Activated naive CD8-positive, alpha-beta T cell treated with anti-CD3 and anti-CD28 coated beads, Interleukin-2, amount 10 ng/mL, durations not matched to agents 7 days and 5 days (primary cell): ENCODE data around the gene SMC3. TPM values are rescaled to one million over a fixed set of nuclear protein-coding genes. Genes with fewer than 3 reads are reported as not detected.
A peak's percentile ranks its signal among the peaks of the same experiment; 100 is the strongest.

Experiments used
- ATAC-seq: fragments of 150-1000 bp; cut with Tn5 transposase; one replicate; pipeline ENCODE4 v1.10.0; 2021; ENCODE audit warnings: low read depth, moderate library complexity
- POLR2A ChIA-PET: fragments of 350-600 bp; sonication (Branson Sonifier 250); formaldehyde crosslinking; loops from one replicate; lab custom pipeline; 2021; ENCODE audit warnings: antibody characterized with exemption; lab: Charles Lee
- DNase-seq: peaks from one replicate; pipeline ENCODE4 v3.0.0; 2021
- H3K27ac Mint-ChIP-seq: one replicate; pipeline ENCODE4 v1.8.0; 2022; ENCODE audit warnings: mild to moderate bottlenecking, mixed read lengths
- H3K27me3 Mint-ChIP-seq: one replicate; pipeline ENCODE4 v1.8.0; 2022; ENCODE audit warnings: mild to moderate bottlenecking, moderate library complexity, mixed read lengths
- H3K36me3 Mint-ChIP-seq: one replicate; pipeline ENCODE4 v1.8.0; 2021; ENCODE audit warnings: mild to moderate bottlenecking, mixed read lengths
- H3K4me1 Mint-ChIP-seq: one replicate; pipeline ENCODE4 v1.8.0; 2021; ENCODE audit warnings: mixed read lengths
- H3K4me3 Mint-ChIP-seq: one replicate; pipeline ENCODE4 v1.8.0; 2022; ENCODE audit warnings: mild to moderate bottlenecking, moderate library complexity, mixed read lengths
- H3K9me3 Mint-ChIP-seq: one replicate; pipeline ENCODE4 v1.8.0; 2021; ENCODE audit warnings: mixed read lengths
- total RNA-seq, 2 experiments: library from RNA; stranded (reverse); gene quantifications; one replicate each; pipeline ENCODE4 v1.2.3, GENCODE V29; 2021

The SMC3 gene
- total RNA-seq, 2 experiments from 2014 or later: 66.5 to 67.7 TPM

- ATAC-seq (no peak), DNase-seq (no peak)
- Mint-ChIP-seq H3K4me1 (peaks cover 7% of the 10 kb centered on the region), H3K27ac (no peak overlapping the region), H3K4me3 (no peak overlapping the region), H3K9me3 (no peaks in the 10 kb centered on the region), H3K36me3 (peaks cover 1% of the 10 kb centered on the region), H3K27me3 (peaks cover 52% of the 10 kb centered on the region)
- POLR2A ChIA-PET: no interaction called here
Measured at GRCh38 chr10:110553905-110554304, 13.6 kb upstream of the SMC3 start.

GRCh38 chr10:110556296-110556695 lies 11.2 kb upstream of the SMC3 start:
- DNase-seq (no peak), ATAC-seq (no peak)
- peaks cover 51% of the 10 kb centered on the region for H3K27me3 Mint-ChIP-seq
- no peak overlapping the region for H3K27ac Mint-ChIP-seq
- POLR2A ChIA-PET: no interaction called here
- H3K9me3 Mint-ChIP-seq: no peaks in the 10 kb centered on the region
- no peak overlapping the region for H3K4me3 Mint-ChIP-seq
- peaks cover 1% of the 10 kb centered on the region for H3K36me3 Mint-ChIP-seq
- peaks cover 7% of the 10 kb centered on the region for H3K4me1 Mint-ChIP-seq

GRCh38 chr10:110556969-110557601 lies 10.4 kb upstream of the SMC3 start:
- Mint-ChIP-seq H3K4me1 (peaks cover 7% of the 10 kb centered on the region), H3K36me3 (peaks cover 1% of the 10 kb centered on the region), H3K9me3 (no peaks in the 10 kb centered on the region), H3K4me3 (peak overlapping the region; percentile 48), H3K27ac (no peak overlapping the region), H3K27me3 (peaks cover 50% of the 10 kb centered on the region)
- POLR2A ChIA-PET: interaction anchor here (0.7 kb wide), 2 partner anchors 17 to 53 kb away, joined by 5 to 6 read pairs; no protein-coding TSS in a partner anchor
- ATAC-seq (peak; percentile 86), DNase-seq (peak; percentile 51)

DNA sequence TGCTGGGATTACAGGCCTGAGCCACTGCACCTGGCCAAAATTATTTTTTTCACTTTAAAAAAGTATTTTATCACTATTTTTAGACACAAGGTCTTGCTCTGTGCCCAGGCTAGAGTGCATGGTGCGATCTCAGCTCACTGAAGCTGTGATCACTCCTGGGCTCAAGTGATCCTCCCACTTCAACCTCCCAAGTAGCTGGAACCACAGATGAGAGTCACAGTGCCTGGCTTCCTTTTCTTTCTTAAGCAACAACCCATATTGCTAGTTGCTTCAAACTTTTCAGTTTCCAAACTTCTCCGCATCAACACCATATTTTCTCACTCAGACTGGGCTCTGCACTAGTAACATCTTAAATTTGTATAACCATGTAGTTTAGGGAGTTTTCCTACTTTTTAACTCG lies 9.5 kb upstream of the SMC3 start:
- no peak overlapping the region for H3K4me3 Mint-ChIP-seq
- DNase-seq (no peak), ATAC-seq (no peak)
- no peaks in the 10 kb centered on the region for H3K9me3 Mint-ChIP-seq
- no peak overlapping the region for H3K27ac Mint-ChIP-seq
- H3K4me1 Mint-ChIP-seq: peaks cover 7% of the 10 kb centered on the region
- peaks cover 52% of the 10 kb centered on the region for H3K27me3 Mint-ChIP-seq
- H3K36me3 Mint-ChIP-seq: peaks cover 1% of the 10 kb centered on the region
- POLR2A ChIA-PET: interaction anchor here (0.7 to 1.0 kb wide), 2 partner anchors 18 to 253 kb away, joined by 4 read pairs; partner anchors contain the start of gene SMNDC1

DNA sequence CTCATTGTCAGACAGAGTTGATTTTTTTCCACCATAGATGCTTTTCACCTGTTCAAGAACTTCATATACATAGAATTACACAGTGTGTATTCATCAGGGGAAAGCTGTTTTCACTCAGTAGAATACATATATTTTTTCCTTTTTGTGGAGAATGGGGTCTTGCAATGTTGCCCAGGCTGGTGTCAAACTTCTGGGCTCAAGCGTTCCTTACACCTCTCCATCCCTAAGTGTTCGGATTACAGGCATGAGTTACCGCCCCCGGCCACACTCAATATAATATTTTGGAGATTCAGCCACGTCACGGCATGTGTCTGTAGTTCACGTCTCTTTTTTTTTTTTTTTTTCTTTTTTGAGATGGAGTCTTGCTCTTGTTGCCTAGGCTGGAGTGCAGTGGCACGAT lies 7.5 kb upstream of the SMC3 start:
- H3K36me3 Mint-ChIP-seq: peaks cover 1% of the 10 kb centered on the region
- ATAC-seq (no peak), DNase-seq (no peak)
- H3K4me3 Mint-ChIP-seq: no peak overlapping the region
- POLR2A ChIA-PET: no interaction called here
- no peak overlapping the region for H3K27ac Mint-ChIP-seq
- no peaks in the 10 kb centered on the region for H3K9me3 Mint-ChIP-seq
- peaks cover 61% of the 10 kb centered on the region for H3K27me3 Mint-ChIP-seq
- peaks cover 7% of the 10 kb centered on the region for H3K4me1 Mint-ChIP-seq

GRCh38 chr10:110561292-110561691 lies 6.2 kb upstream of the SMC3 start:
- POLR2A ChIA-PET: no interaction called here
- no peak for DNase-seq

DNA sequence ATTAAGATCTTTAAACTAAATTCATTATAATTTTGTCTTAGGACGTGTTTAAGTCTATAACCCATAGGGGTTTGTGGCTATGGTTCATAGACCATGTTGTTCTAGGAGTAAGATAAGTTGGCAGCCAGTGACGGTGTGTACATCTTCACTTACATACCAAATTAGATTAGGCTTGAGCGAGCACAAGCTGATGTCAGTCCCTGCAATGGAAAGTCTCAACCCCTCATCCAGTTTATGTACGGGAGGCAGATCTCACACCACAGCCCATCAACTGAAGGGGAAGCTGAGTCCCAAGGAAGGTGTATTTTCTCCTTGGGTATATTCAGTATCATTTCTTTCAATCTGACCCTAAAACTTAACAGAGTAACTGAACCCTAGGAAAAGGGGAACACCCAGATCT lies 5.1 kb upstream of the SMC3 start:
- H3K4me3 Mint-ChIP-seq: no peak overlapping the region
- DNase-seq (no peak), ATAC-seq (no peak)
- no peaks in the 10 kb centered on the region for H3K9me3 Mint-ChIP-seq
- H3K36me3 Mint-ChIP-seq: no peaks in the 10 kb centered on the region
- peaks cover 51% of the 10 kb centered on the region for H3K27me3 Mint-ChIP-seq
- H3K4me1 Mint-ChIP-seq: peaks cover 4% of the 10 kb centered on the region
- no peak overlapping the region for H3K27ac Mint-ChIP-seq
- POLR2A ChIA-PET: no interaction called here

More at GRCh38 chr10:110561292-110561691, 6.2 kb upstream of the SMC3 start:
- ATAC-seq: no peak
- Mint-ChIP-seq H3K36me3 (peaks cover 1% of the 10 kb centered on the region), H3K9me3 (no peaks in the 10 kb centered on the region), H3K27ac (no peak overlapping the region), H3K4me3 (no peak overlapping the region), H3K4me1 (peaks cover 5% of the 10 kb centered on the region), H3K27me3 (peaks cover 51% of the 10 kb centered on the region)

GRCh38 chr10:110563132-110563531 lies 4.4 kb upstream of the SMC3 start:
- DNase-seq (no peak), ATAC-seq (no peak)
- POLR2A ChIA-PET: interaction anchor here (0.5 kb wide), 1 partner anchor 34 kb away, joined by 4 read pairs; no protein-coding TSS in a partner anchor
- Mint-ChIP-seq H3K27me3 (peaks cover 51% of the 10 kb centered on the region), H3K4me3 (no peak overlapping the region), H3K4me1 (peaks cover 4% of the 10 kb centered on the region), H3K27ac (no peak overlapping the region), H3K9me3 (no peaks in the 10 kb centered on the region), H3K36me3 (no peaks in the 10 kb centered on the region)

DNA sequence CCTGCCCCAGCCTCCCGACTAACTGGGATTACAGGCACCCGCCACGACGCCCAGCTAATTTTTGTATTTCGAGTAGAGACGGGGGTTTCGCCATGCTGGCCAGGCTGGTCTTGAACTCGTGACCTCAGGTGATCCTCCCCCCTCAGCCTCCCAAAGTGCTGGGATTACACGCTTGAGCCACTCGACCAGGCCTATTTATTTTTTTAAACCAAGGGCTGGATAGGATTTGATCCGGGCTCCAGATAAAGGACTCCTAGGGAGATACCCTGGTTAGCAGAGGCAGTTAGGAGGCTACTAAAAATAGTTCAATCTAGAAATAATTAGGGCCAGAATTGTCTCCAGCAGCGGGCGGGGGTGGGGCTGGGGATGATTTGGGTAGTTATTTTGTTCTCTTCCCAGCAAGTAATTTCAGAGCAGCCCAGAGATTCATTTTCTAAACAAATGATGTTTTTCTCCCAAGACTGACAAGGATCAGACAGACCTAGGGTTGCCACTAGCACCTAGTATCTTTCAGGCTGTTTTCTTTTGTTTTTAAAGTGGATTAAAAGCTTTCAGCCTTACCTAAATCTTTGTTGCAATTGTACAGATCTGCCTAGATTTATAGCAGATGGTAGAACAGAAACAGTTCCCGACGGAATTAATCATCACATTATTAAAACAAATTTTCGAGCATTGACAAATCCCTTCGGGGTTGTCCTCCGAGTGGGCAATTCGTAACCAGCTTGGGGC lies 859 bp upstream of the SMC3 start:
- peaks cover 11% of the 10 kb centered on the region for H3K36me3 Mint-ChIP-seq
- H3K27me3 Mint-ChIP-seq: peaks cover 31% of the 10 kb centered on the region
- POLR2A ChIA-PET: interaction anchor here (0.6 to 2.5 kb wide), 4 partner anchors 66 to 558 kb away, joined by 3 to 9 read pairs (median 6); partner anchors contain the start of gene SMNDC1
- DNase-seq: no peak
- peak overlapping the region; percentile 96 for H3K4me3 Mint-ChIP-seq
- ATAC-seq: no peak
- H3K9me3 Mint-ChIP-seq: no peaks in the 10 kb centered on the region
- peaks cover 25% of the 10 kb centered on the region for H3K4me1 Mint-ChIP-seq
- H3K27ac Mint-ChIP-seq: peak overlapping the region; percentile 98

DNA sequence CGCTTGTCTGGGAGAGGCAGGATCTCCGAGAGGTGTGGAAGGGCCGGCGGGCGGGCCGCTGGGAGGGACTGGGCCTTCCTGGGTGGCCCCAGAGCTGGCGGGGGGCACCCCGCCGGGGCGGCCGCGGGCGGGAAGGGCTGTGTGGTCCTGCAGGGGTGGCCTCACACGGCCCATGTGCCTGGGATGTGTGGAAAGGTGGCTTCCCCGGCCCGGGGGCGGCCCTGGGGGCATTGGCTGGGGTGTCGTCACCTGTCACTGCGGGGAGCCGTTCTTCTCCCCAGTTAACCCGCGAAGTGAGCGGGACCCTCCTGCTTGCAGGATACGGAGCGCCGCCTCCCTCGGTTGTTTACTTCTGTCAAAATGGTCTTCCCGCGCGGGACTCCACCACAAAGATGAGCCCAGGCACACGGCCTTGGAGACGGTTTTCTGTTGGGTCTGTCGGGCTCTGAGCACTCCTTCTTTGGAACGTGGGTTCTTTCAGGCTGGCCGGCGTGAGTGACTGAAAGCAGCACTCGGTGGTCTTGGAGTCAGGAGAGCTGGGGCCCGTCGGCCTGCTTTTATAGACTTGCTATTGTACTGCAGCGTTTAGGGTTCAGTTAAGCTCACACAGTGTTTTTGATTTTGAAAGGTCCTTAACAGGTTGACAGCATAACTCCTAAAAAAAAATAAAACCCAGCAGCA lies 700 bp downstream of the SMC3 start:
- peaks cover 36% of the 10 kb centered on the region for H3K4me1 Mint-ChIP-seq
- H3K4me3 Mint-ChIP-seq: peak overlapping the region; percentile 96
- ATAC-seq (peak; percentile 44), DNase-seq (no peak)
- H3K9me3 Mint-ChIP-seq: no peaks in the 10 kb centered on the region
- peaks cover 16% of the 10 kb centered on the region for H3K36me3 Mint-ChIP-seq
- peaks cover 17% of the 10 kb centered on the region for H3K27me3 Mint-ChIP-seq
- peak overlapping the region; percentile 98 for H3K27ac Mint-ChIP-seq
- POLR2A ChIA-PET: interaction anchor here (0.7 to 2.5 kb wide), 4 partner anchors 8 to 263 kb away, joined by 3 to 9 read pairs (median 7); partner anchors contain the start of gene SMNDC1

GRCh38 chr10:110569122-110569521 lies 1.6 kb downstream of the SMC3 start:
- H3K4me1 Mint-ChIP-seq: peaks cover 37% of the 10 kb centered on the region
- POLR2A ChIA-PET: interaction anchor here (2.5 kb wide), 1 partner anchor 264 kb away, joined by 9 read pairs; the partner anchor contains the start of gene SMNDC1
- ATAC-seq: no peak
- peak overlapping the region; percentile 26 for H3K27ac Mint-ChIP-seq
- DNase-seq: no peak
- no peaks in the 10 kb centered on the region for H3K9me3 Mint-ChIP-seq
- H3K27me3 Mint-ChIP-seq: peaks cover 9% of the 10 kb centered on the region
- H3K4me3 Mint-ChIP-seq: peak overlapping the region; percentile 96
- H3K36me3 Mint-ChIP-seq: peaks cover 16% of the 10 kb centered on the region

GRCh38 chr10:110569736-110570135 lies 2.2 kb downstream of the SMC3 start:
- peaks cover 43% of the 10 kb centered on the region for H3K4me1 Mint-ChIP-seq
- peaks cover 3% of the 10 kb centered on the region for H3K27me3 Mint-ChIP-seq
- ATAC-seq (no peak), DNase-seq (no peak)
- H3K27ac Mint-ChIP-seq: no peak overlapping the region
- no peaks in the 10 kb centered on the region for H3K9me3 Mint-ChIP-seq
- H3K4me3 Mint-ChIP-seq: peak overlapping the region; percentile 96
- POLR2A ChIA-PET: no interaction called here
- peaks cover 16% of the 10 kb centered on the region for H3K36me3 Mint-ChIP-seq

GRCh38 chr10:110571093-110571743 lies 3.7 kb downstream of the SMC3 start:
- Mint-ChIP-seq H3K36me3 (peaks cover 18% of the 10 kb centered on the region), H3K4me3 (no peak overlapping the region), H3K27ac (no peak overlapping the region), H3K27me3 (no peaks in the 10 kb centered on the region), H3K9me3 (no peaks in the 10 kb centered on the region), H3K4me1 (peaks cover 52% of the 10 kb centered on the region)
- POLR2A ChIA-PET: interaction anchor here (0.6 kb wide), 1 partner anchor 24 kb away, joined by 6 read pairs; no protein-coding TSS in a partner anchor
- no peak for ATAC-seq
- no peak for DNase-seq
